Activated naive CD8-positive, alpha-beta T cell treated with anti-CD3 and anti-CD28 coated beads, Interleukin-2, amount 50 U/mL, for 16 hours (primary cell): ENCODE results near the gene EDN2.

Experiments
- DNase-seq: peaks from one replicate; pipeline ENCODE4 v3.0.0-alpha.2; 2020; ENCODE audit warnings: low read depth, low spot score

Gene EDN2

GRCh38 chr1:41483001-41483850 lies 1.3 kb downstream of the EDN2 start:
- DNase-seq, result no peak

GRCh38 chr1:41482001-41482765 lies 2.3 kb downstream of the EDN2 start:
- no peak for DNase-seq

DNA sequence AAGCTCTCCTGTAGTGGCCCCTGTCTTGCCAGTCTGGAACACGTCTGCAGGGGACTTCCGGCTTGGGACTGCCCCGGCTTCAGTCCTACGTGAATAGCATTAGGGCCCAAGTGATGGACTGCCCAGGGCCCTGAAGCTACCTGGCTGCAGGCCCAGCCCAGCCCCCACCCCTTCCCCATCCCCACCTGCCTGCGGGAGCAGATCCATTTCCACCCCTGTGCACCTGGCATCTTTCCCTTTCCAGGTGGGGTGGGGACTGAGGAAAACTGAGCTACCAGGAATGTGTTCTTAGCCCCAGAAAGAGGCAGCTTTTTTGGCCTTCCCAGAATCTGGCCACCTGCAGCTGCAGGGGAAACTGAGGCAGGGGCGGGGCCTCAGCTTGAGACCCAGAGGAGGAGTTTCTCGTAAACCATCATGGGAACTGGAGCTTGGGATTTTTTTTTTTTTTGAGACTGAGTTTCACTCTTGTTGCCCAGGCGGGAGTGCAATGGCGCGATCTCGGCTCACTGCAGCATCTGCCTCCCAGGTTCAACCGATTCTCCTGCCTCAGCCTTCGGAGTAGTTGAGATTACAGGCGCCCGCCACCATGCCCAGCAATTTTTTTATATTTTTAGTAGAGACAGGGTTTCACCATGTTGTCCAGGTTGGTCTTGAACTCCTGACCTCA lies 3.2 kb downstream of the EDN2 start:
- DNase-seq, result no peak

GRCh38 chr1:41480204-41481108 lies 4.0 kb downstream of the EDN2 start:
- no peak for DNase-seq

DNA sequence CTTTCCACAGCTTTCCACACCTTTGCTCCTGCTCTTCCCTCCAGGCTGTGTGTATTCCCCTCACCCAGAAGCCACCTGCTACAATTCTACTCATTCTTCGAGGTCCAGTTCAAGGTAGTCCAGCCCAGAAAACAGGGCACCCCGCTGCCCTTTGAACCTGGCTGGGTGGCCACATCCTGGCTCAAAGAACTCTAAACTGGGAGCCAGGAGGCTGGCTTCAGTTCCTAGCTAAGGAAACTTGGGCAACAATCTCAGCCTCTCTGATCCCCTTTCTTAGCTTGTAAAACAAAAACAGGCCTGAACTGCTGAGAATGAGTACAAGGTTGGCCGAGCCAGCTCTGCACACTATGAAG lies 4.7 kb downstream of the EDN2 start:
- DNase-seq, result no peak

DNA sequence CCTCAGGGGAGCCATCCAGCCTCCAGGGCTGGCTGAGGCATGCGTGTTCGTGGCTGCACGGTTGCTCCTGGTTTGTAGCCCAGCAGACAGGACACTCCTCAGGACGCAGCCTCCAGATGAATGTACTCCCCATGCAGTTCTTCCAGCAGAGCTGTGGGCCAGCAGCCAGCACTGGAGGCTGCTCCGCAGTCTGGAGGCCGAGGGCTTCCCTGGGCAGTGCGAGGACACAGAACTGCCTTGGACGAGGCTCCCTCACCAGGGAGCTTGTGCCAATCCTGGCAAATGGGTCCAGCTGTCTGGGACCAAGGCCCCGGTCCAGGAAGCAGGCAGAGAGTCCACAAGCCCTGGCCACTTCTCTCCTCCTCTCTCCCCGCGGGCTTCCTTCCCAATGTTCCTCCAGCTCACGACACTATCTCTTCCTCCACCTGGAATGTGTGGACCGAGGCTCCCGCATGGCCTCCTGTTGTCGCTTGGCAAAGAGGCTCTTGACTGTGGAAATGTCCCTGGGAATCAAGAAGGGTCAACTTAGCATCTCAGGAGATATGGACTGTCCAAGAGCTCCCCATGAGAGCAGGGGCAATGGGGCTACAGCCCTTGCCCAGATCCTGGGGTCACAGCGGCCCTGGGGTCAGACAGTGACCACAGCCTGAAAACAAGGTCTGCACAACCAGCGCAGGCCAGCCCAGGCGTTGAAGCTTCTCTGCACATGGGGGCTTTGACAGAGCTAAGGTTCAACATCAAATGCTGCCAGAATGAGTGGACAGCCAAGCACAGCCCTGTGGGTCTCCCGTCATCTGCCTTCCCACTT lies 5.3 kb downstream of the EDN2 start:
- DNase-seq, result no peak

DNA sequence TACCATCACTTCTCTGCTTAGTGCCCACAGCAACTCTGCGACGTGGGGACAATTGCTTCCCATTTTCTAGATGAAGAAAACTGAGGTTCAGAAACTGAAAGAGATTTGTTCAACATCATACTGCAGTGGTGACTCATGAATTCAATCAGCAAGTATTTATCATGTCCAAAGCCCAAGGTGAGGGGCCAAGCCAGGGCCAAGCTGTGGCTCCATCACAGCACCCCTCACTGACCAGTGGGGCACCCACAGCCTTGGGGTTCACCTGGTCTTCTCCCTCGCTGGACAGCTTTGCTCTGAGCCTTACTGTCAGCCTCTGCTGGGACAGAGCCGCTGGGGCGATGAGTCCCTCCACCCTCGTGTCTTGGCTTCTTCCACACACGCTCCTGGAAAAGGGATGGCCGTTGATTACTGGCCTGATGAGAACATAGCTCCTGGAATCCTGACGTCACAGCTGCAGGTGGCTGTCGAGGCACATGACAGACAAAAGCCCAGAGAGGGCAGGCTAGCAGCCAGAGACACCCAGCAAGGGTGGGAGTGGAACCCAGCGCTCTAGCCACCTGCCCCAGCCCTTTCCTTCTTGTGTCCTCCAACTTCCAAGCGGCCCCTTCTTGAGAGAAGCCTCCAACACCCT lies 6.2 kb downstream of the EDN2 start:
- DNase-seq, result no peak

DNA sequence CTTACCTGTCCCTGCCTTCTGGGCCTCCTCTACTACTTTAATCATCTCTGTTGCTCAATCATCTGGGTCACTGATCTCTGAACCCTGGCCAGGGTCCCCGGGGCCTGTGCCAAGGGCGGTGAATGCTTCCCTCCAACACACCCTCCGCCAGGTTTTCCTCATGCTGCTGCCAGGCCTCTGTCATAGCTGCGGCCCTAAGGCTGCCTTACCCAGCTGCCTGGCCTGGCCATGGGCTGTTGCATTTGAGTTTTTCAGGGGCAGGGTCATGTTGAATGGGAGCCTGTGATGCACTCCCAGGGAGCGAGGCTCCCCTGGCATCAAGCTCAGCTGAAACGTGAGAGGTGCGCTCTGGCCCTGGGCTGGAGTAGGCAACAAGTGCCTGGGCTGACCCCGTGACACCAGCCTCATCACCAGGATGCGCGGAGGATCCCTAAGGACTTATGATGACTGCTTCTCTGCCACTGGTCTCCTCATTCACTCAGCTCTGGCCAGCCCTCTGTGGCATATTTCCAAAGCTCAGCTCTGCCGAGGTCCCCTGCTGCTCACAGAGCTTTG lies 7.6 kb downstream of the EDN2 start:
- no peak for DNase-seq

GRCh38 chr1:41475859-41476567 lies 8.5 kb downstream of the EDN2 start:
- DNase-seq, result no peak

GRCh38 chr1:41475346-41475745 lies 9.1 kb downstream of the EDN2 start:
- no peak for DNase-seq

- DNase-seq, result no peak
Measured at GRCh38 chr1:41474490-41475271, 9.8 kb downstream of the EDN2 start.

DNA sequence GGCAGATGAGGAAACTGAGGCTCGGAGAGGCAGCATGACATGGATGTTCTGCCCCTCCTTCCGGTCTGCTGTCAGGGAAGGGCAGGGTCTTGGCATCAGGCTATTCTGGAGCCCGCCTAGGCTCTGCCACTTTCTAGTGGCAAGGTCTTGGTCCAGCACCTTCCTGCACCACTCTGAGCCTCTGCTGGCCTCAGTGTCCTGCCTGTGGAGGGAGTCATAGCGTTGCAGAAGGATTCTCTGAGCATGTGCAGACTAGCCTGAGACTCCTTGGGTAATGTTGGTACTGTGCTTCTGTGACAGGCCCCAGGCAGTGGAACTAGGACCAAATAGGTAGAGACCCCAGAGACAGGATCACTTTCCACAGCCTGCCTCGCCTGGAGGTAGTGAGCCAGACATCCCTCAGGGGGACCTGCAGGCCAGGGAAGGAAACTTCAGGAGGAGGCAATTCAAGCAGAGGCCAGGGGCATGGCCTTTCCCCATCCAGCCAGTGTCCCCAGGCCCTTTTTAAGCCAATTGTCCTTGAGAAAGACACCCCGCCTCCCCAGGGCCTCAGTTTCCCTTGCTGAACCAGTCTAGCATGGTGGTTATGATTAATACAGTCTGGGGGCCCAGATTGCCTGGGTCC lies 10.6 kb downstream of the EDN2 start:
- DNase-seq, result no peak

DNA sequence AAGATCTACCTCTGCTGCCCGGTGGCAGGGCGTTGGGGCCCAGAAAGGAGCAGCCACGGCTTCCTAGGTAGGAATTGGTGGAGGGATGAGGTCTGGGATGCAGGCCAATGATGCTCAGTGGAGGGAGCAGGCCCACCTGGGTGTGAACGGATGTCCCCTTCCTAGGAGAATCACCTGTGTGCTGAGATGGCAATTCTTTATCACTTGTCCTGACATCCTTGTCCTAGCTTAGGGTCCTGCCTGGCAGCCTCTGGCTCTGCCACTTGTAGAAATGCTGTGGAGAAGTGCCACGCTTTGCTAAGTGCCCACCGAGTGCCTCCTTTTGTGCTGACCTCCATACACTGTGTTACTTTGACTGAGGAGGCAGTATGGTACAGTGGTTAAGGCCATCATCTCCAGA lies 12.8 kb downstream of the EDN2 start:
- no peak for DNase-seq

DNA sequence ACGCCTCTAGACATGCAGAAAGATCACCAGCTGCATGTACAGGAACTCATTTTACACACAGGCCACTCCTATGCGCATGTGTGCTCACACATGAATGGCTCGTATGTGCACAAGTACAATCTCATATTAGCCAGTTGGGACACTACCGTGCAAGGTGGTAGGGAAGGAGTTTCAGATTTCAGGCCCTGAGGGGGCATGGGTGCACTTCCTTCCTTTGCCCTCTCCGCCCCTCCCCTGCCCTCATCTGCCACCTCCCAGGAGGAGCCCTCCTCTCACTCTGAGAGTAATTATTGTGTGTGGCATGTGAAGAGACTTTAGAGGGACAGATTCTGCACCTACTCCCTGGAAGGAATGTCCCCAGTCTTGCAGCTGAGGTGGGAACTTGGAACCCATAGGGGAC lies 14.8 kb downstream of the EDN2 start:
- DNase-seq, result no peak

DNA sequence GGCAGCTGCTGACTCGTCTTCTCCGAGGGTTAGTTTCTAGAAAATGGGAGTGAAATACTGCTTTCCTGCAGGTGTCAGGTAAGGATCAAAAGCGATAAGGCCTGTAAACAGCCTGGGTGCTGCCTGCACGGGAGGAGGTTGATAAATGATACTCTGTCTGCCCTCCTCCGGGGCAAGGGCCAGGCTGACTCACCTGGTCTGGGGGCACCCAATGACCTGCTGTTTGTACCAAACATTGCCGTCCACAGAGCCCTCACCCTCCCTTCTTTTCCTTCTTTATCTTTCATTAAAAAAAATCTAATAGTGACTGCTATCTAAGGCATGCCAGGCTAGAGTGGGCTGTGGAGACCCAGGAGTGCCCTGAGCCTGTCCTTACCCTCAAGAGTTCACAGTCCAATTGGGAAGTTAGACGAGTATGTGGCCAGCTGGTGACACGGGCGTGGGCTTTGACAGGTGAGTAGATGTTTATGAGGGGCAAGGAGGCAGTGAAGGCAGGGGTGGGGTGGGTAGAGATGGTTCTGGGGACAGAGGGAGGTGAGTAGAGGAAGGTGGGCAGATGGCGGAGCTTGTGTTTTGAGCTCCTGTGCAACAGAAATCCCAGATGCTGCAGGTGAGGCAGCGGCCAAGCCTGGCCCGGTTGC lies 16.2 kb downstream of the EDN2 start:
- no peak for DNase-seq

DNA sequence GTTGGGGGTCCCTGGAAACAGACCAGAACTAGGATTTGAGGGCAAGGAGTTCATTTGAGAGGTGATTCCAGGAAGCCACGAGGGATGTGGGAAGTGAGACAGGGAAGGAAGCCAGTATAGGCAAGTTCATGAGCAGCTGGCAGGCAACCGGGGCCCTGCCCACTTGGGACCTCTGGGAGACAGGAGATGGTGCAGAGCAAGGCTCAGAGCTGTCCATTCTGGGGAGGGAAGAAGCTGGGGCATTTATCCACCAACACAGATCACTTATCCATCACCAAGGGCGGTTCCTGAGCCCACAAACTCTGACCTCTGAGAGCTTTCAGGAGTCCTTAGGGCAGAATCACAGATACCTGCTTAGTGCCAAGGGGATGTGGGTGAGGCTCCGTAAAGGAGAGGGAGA lies 16.8 kb downstream of the EDN2 start:
- no peak for DNase-seq

GRCh38 chr1:41466146-41466545 lies 18.3 kb downstream of the EDN2 start:
- no peak for DNase-seq

DNA sequence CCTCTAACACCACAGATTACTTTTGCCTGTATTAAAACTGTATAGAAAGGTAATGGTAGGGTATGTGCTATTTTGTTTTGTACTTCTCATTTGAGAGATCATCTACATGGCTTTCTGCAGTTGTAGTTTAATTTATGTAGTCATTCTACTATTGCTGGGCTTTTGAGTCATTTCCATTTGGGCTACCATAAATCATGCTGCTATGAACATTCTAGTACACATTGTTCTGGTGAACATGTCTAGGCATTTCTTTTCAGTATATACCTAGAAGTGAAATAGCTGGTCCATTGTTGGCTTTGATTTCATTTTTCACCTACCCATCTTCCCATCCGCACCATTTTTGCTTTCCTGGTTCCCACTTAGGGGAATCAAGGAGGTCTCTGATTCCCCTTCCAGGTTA lies 18.7 kb downstream of the EDN2 start:
- no peak for DNase-seq
